HEK293 (cell line): ENCODE measurements around the gene SNX13.

Experiments used
- CTCF ChIA-PET: fragments of 350-600 bp; formaldehyde crosslinking; extraction: SDS; loops from one replicate; lab custom pipeline; 2021; ENCODE audit warnings: antibody characterized with exemption; lab: Yijun Ruan, JAX
- POLR2A ChIA-PET: fragments of 300-600 bp; formaldehyde crosslinking; extraction: SDS; loops from one replicate; lab custom pipeline; 2020; ENCODE audit warnings: antibody characterized with exemption, inconsistent platforms; lab: Yijun Ruan, JAX
- H3K27ac ChIP-seq: fragments of 200-500 bp; sonication (Bioruptor generic); 2 replicates; pipeline ENCODE4 v1.5.1; 2014; ENCODE audit warnings: low read depth, low read length, control low read depth, inconsistent platforms; ENCODE audit errors: extremely low read depth
- H3K36me3 ChIP-seq, 2 experiments: fragments of 200-500 bp in 1 of 2; sonication (Bioruptor generic) in 1 of 2; 1 replicate in 1 of 2; 2 replicates in 1 of 2; pipeline ENCODE4 v1.5.1; 2014 to 2017; ENCODE audit warnings: inconsistent platforms in 2 of 2, low read length in 2 of 2; ENCODE audit not compliant: control insufficient read depth in 2 of 2, insufficient read depth in 1 of 2
- H3K4me1 ChIP-seq: fragments of 200-500 bp; sonication (Bioruptor generic); 2 replicates; pipeline ENCODE4 v1.5.1; 2014; ENCODE audit warnings: mild to moderate bottlenecking, low read length, inconsistent platforms; ENCODE audit not compliant: control insufficient read depth, insufficient read depth
- H3K4me3 ChIP-seq: 2 replicates; pipeline ENCODE4 v1.5.1; 2011; ENCODE audit warnings: low read depth, mild to moderate bottlenecking, control low read depth, low read length, moderate library complexity
- H3K9me3 ChIP-seq: fragments of 200-500 bp; sonication (Bioruptor generic); 2 replicates; pipeline ENCODE4 v1.5.1; 2014; ENCODE audit warnings: low read depth, low read length, inconsistent platforms; ENCODE audit not compliant: control insufficient read depth, insufficient read depth
- OVOL3 ChIP-seq: fragments of 450-650 bp; formaldehyde crosslinking; IDR thresholded peaks from 2 replicates; pipeline ENCODE4 v1.5.1; 2016; ENCODE audit warnings: missing biosample characterization, missing genetic modification characterization
- PRDM1 ChIP-seq: fragments of 450-650 bp; formaldehyde crosslinking; IDR thresholded peaks from 2 replicates; pipeline ENCODE4; 2016; ENCODE audit warnings: missing biosample characterization, missing genetic modification characterization
- RBAK ChIP-seq: fragments of 450-650 bp; formaldehyde crosslinking; IDR thresholded peaks from 2 replicates; pipeline ENCODE4 v1.5.1; 2016; ENCODE audit warnings: missing biosample characterization, missing genetic modification characterization
- SCRT1 ChIP-seq: fragments of 450-650 bp; formaldehyde crosslinking; IDR thresholded peaks from 2 replicates; pipeline ENCODE4 v1.5.1; 2016; ENCODE audit warnings: missing biosample characterization, missing genetic modification characterization, borderline replicate concordance
- TCF7L2 ChIP-seq: IDR thresholded peaks from 2 replicates; pipeline ENCODE4 v1.6.1; 2011; ENCODE audit warnings: low read depth, mild to moderate bottlenecking, inconsistent platforms, low read length, moderate library complexity, borderline replicate concordance
- ZNF391 ChIP-seq: fragments of 450-650 bp; formaldehyde crosslinking; IDR thresholded peaks from 2 replicates; pipeline ENCODE4 v1.5.1; 2016; ENCODE audit warnings: low read depth, missing biosample characterization, missing genetic modification characterization, borderline replicate concordance
- ZNF621 ChIP-seq: fragments of 450-650 bp; formaldehyde crosslinking; IDR thresholded peaks from 2 replicates; pipeline ENCODE4 v1.5.1; 2017; ENCODE audit warnings: missing biosample characterization, missing genetic modification characterization
- ZNF664 ChIP-seq: fragments of 450-650 bp; formaldehyde crosslinking; IDR thresholded peaks from 2 replicates; pipeline ENCODE4 v1.5.1; 2016; ENCODE audit warnings: missing biosample characterization, missing genetic modification characterization
- ZNF677 ChIP-seq: fragments of 450-650 bp; IDR thresholded peaks from 2 replicates; pipeline ENCODE4 v1.5.0; 2018; ENCODE audit warnings: missing biosample characterization, mild to moderate bottlenecking, missing genetic modification characterization, moderate library complexity
- ZNF768 ChIP-seq: fragments of 450-650 bp; formaldehyde crosslinking; IDR thresholded peaks from 2 replicates; pipeline ENCODE4 v1.5.1; 2018; ENCODE audit warnings: missing biosample characterization, mild to moderate bottlenecking, missing genetic modification characterization
- TF ChIP-seq, protein P1 (sequence below): fragments of 450-650 bp; formaldehyde crosslinking; IDR thresholded peaks from 2 replicates; pipeline ENCODE4 v1.5.0; 2017; ENCODE audit warnings: missing biosample characterization, missing genetic modification characterization, borderline replicate concordance
- TF ChIP-seq, protein P2 (sequence below): fragments of 450-650 bp; formaldehyde crosslinking; IDR thresholded peaks from 2 replicates; pipeline ENCODE4 v1.5.1; 2016; ENCODE audit warnings: missing biosample characterization, missing genetic modification characterization
- TF ChIP-seq, protein P3 (sequence below): fragments of 450-650 bp; formaldehyde crosslinking; IDR thresholded peaks from 2 replicates; pipeline ENCODE4 v1.5.1; 2016; ENCODE audit warnings: missing biosample characterization, missing genetic modification characterization

SNX13 gene

DNA sequence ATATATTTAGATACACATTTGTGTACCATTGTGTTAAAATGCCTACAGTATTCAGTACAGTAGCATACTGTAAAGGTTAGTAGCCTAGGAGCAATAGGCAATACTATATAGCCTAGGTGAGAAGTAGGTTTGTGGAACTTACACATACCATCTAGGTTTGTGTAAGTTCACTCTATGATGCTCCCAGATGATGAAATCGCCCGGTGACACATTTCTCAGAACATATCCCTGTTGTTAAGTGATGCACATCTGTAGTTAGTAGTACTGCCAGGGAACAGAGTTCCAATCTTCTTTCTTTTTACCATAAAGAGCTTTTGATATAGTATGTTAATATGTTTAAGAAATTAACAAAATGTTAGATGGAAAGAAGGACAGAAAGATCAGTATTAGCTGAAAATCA is 138.2 kb downstream of the SNX13 start (continued):
- TF ChIP-seq, protein P1, sequence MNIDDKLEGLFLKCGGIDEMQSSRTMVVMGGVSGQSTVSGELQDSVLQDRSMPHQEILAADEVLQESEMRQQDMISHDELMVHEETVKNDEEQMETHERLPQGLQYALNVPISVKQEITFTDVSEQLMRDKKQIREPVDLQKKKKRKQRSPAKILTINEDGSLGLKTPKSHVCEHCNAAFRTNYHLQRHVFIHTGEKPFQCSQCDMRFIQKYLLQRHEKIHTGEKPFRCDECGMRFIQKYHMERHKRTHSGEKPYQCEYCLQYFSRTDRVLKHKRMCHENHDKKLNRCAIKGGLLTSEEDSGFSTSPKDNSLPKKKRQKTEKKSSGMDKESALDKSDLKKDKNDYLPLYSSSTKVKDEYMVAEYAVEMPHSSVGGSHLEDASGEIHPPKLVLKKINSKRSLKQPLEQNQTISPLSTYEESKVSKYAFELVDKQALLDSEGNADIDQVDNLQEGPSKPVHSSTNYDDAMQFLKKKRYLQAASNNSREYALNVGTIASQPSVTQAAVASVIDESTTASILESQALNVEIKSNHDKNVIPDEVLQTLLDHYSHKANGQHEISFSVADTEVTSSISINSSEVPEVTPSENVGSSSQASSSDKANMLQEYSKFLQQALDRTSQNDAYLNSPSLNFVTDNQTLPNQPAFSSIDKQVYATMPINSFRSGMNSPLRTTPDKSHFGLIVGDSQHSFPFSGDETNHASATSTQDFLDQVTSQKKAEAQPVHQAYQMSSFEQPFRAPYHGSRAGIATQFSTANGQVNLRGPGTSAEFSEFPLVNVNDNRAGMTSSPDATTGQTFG (tag by site-specific recombination) = no peak
- no peak for TF ChIP-seq ZNF621 (tag by site-specific recombination)
- TF ChIP-seq TCF7L2 = no peak
- TF ChIP-seq ZNF391 (tag by site-specific recombination) = no peak
- no peak for TF ChIP-seq OVOL3
- no peak for TF ChIP-seq ZNF664 (tag by site-specific recombination)

DNA sequence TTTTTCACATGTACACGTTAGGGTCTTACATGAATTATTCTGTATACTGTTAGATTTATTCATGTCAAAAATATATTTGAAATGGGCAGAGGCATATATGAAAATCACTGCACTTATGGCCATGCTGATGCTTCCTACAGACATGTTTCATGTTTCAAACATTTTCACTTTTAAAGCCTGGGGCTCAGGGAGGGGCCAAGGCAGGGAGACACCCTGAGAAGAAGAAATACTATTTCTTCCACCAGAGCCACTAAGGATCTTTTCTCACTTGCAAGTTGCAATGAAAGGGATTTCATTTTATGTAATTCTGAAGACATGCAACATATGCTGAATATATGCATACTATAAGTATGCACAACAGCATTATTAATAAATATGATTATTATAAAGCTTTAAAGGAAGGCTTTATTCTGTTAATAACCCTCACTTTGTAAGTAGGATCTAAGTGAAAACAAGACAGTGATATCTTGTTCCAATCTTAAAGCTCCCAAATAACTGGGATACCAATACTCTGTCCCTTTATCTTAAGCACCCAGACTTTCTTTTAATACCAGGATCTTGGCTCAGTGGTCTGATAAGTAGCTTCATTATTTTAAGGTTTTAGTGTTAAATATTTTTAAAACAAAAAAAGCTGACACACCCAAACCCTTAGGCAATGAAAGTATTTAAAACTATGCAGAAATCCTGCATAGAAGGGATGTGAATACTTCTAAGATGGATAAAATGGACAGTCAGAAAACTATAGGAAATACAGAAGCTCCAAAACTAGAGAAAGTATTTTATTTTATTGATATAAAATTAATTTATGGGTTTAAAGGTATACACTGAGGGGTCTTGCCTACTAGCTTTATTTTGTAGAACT is 148.0 kb downstream of the SNX13 start:
- ChIA-PET CTCF (interaction anchor here (1.1 to 1.4 kb wide), 2 partner anchors 22 to 529 kb away, joined by 3 to 7 read pairs; no protein-coding TSS in a partner anchor), POLR2A (no interaction called here)
- no peak overlapping the region for H3K4me3 ChIP-seq
- no peak overlapping the region for H3K27ac ChIP-seq
- no peaks in the 10 kb centered on the region for H3K4me1 ChIP-seq
- no peaks in the 10 kb centered on the region for H3K9me3 ChIP-seq
- H3K36me3 ChIP-seq = peaks cover 0 to 12% of the 10 kb centered on the region in 2 experiments; a peak in 1 of 3 replicates
- no peak for TF ChIP-seq RBAK (tag by site-specific recombination)
- TF ChIP-seq, protein P2, sequence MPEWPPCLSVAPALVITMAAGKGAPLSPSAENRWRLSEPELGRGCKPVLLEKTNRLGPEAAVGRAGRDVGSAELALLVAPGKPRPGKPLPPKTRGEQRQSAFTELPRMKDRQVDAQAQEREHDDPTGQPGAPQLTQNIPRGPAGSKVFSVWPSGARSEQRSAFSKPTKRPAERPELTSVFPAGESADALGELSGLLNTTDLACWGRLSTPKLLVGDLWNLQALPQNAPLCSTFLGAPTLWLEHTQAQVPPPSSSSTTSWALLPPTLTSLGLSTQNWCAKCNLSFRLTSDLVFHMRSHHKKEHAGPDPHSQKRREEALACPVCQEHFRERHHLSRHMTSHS (tag by site-specific recombination) = no peak
- TF ChIP-seq PRDM1 (tag by site-specific recombination) = no peak
- no peak for TF ChIP-seq ZNF677

DNA sequence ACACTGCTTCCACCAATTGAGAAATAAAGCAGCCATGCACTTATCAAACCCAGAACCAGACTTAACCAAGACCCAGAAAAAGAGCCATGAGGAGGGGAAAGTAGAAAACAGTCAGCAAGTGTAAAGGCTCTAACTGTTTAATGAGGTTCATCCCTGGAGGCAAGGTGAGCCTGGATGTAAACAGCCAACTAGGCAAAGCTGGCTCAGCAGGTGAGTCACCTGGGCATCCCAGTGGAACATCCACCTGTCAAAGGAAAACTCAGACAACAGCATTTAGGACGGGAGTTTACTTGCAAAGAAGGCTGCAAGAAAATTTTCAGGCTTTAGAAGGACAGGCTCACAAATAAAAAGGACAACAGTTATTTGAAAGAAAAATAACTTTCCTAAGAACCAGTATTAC is 153.0 kb downstream of the SNX13 start:
- Histone ChIP-seq H3K4me1 (no peaks in the 10 kb centered on the region), H3K27ac (no peak overlapping the region), H3K4me3 (no peak overlapping the region), H3K9me3 (no peaks in the 10 kb centered on the region), H3K36me3 (no peaks in the 10 kb centered on the region)
- ChIA-PET CTCF (no interaction called here), POLR2A (no interaction called here)
- no peak for TF ChIP-seq ZNF677
- TF ChIP-seq ZNF768 (tag by site-specific recombination) = no peak
- TF ChIP-seq SCRT1 (tag by site-specific recombination) = no peak
- TF ChIP-seq, protein P3, sequence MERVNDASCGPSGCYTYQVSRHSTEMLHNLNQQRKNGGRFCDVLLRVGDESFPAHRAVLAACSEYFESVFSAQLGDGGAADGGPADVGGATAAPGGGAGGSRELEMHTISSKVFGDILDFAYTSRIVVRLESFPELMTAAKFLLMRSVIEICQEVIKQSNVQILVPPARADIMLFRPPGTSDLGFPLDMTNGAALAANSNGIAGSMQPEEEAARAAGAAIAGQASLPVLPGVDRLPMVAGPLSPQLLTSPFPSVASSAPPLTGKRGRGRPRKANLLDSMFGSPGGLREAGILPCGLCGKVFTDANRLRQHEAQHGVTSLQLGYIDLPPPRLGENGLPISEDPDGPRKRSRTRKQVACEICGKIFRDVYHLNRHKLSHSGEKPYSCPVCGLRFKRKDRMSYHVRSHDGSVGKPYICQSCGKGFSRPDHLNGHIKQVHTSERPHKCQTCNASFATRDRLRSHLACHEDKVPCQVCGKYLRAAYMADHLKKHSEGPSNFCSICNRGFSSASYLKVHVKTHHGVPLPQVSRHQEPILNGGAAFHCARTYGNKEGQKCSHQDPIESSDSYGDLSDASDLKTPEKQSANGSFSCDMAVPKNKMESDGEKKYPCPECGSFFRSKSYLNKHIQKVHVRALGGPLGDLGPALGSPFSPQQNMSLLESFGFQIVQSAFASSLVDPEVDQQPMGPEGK (tag by site-specific recombination) = no peak
